Fibroblast of lung (primary cell): ENCODE measurements around the gene FAM78B. TPM values are rescaled to one million over a fixed set of nuclear protein-coding genes. Genes with fewer than 3 reads are reported as not detected.

Experiments used
- DNase-seq, 2 donors: peaks; one replicate each; pipeline versions ENCODE4 v3.0.0 to v3.0.0-alpha.2; 2010; ENCODE audit warnings: low read depth in 2 of 2
- H2AFZ ChIP-seq: 2 replicates; pipeline ENCODE4 v1.5.1; 2012; ENCODE audit warnings: low read length, control low read depth, inconsistent platforms
- H3K27ac ChIP-seq: 2 replicates; pipeline ENCODE4 v1.5.1; 2011; ENCODE audit warnings: low read length, control low read depth; ENCODE audit not compliant: insufficient read depth
- H3K27me3 ChIP-seq: 2 replicates; pipeline ENCODE4 v1.5.1; 2011; ENCODE audit warnings: mild to moderate bottlenecking, low read length; ENCODE audit not compliant: control insufficient read depth, insufficient read depth
- H3K36me3 ChIP-seq: 2 replicates; pipeline ENCODE4 v1.5.1; 2011; ENCODE audit warnings: low read length; ENCODE audit not compliant: control insufficient read depth, insufficient read depth
- H3K4me1 ChIP-seq: 2 replicates; pipeline ENCODE4 v1.5.1; 2011; ENCODE audit warnings: low read length; ENCODE audit not compliant: control insufficient read depth, insufficient read depth; ENCODE audit errors: extremely low read depth
- H3K4me2 ChIP-seq: 2 replicates; pipeline ENCODE4 v1.5.1; 2011; ENCODE audit warnings: low read length, control low read depth; ENCODE audit not compliant: insufficient read depth; ENCODE audit errors: extremely low read depth
- H3K4me3 ChIP-seq, 4 experiments: fragments of 200-600 bp in 1 of 4; sonication (generic) in 1 of 4; replicated peaks in 1 of 4; 2 replicates each; pipeline ENCODE4 v1.5.1; 2011 to 2016; ENCODE audit warnings: low read length in 4 of 4, low read depth in 3 of 4, mild to moderate bottlenecking in 3 of 4, control low read depth in 2 of 4, inconsistent platforms in 1 of 4, mixed read lengths in 1 of 4; ENCODE audit not compliant: insufficient read depth in 1 of 4; ENCODE audit errors: control extremely low read depth in 1 of 4
- H3K79me2 ChIP-seq: 2 replicates; pipeline ENCODE4 v1.5.1; 2012; ENCODE audit warnings: mild to moderate bottlenecking, low read length, inconsistent platforms; ENCODE audit not compliant: control insufficient read depth, insufficient read depth
- H3K9ac ChIP-seq: 2 replicates; pipeline ENCODE4 v1.5.1; 2011; ENCODE audit warnings: mild to moderate bottlenecking, low read length, control low read depth; ENCODE audit not compliant: insufficient read depth
- H3K9me3 ChIP-seq: 2 replicates; pipeline ENCODE4 v1.5.1; 2012; ENCODE audit warnings: low read depth, low read length; ENCODE audit not compliant: control insufficient read depth, insufficient read depth
- H4K20me1 ChIP-seq: 2 replicates; pipeline ENCODE4 v1.5.1; 2011; ENCODE audit warnings: low read length; ENCODE audit not compliant: control insufficient read depth, insufficient read depth; ENCODE audit errors: extremely low read depth
- CTCF ChIP-seq, 2 donors: IDR thresholded peaks in 1 of 2; conservative IDR thresholded peaks in 1 of 2; 1 replicate in 1 of 2; 2 replicates in 1 of 2; pipeline ENCODE4 v1.5.1; 2011 to 2012; ENCODE audit warnings: low read length in 2 of 2, control low read depth in 1 of 2, inconsistent platforms in 1 of 2, low read depth in 1 of 2, mild to moderate bottlenecking in 1 of 2
- EZH2 ChIP-seq: IDR thresholded peaks from 2 replicates; pipeline ENCODE4 v1.5.1; 2012; ENCODE audit warnings: low read length, control low read depth, mild to moderate bottlenecking; ENCODE audit errors: missing control alignments
- polyA plus RNA-seq, 2 donors: library from polyadenylated mRNA; depleted of rRNA in 1 of 2; stranded (reverse) in 1 of 2; unstranded in 1 of 2; fragments of >200 nt; gene quantifications; 2 replicates each; pipeline ENCODE4 v1.2.1, GENCODE V29; 2011 to 2012; ENCODE audit warnings: missing spikeins in 1 of 2
- total RNA-seq: library from RNA; depleted of rRNA; stranded (reverse); fragments of >200 nt; gene quantifications from 2 replicates; pipeline ENCODE4 v1.2.1, GENCODE V29; 2014

FAM78B gene
- total and polyA plus RNA-seq, 2 donors (not counting 1 experiment from before 2014, with no cell fraction given), result 0.15 to 0.33 TPM

GRCh38 chr1:166036092-166036491, 130.7 kb downstream of the FAM78B start:
- Histone ChIP-seq H3K4me1 (no peaks in the 10 kb centered on the region), H3K27me3 (no peaks in the 10 kb centered on the region), H3K9ac (no peak overlapping the region), H3K4me2 (no peak overlapping the region), H4K20me1 (no peaks in the 10 kb centered on the region), H2AFZ (no peak overlapping the region), H3K4me3 (no peak overlapping the region), H3K9me3 (no peaks in the 10 kb centered on the region), H3K27ac (no peak overlapping the region), H3K36me3 (no peaks in the 10 kb centered on the region), H3K79me2 (no peaks in the 10 kb centered on the region)
- TF ChIP-seq EZH2, result no peak
- TF ChIP-seq CTCF (conservative IDR thresholded peaks at IDR 0.05 in 1 of 2, IDR thresholded peaks at IDR 0.05 in 1 of 2; ENCODE audit: low read depth in 1 of 2, low read length in 2 of 2), result no peak
- DNase-seq, result no peak

GRCh38 chr1:166032572-166033371, 134.0 kb downstream of the FAM78B start:
- H3K79me2 ChIP-seq, result no peaks in the 10 kb centered on the region
- no peaks in the 10 kb centered on the region for H3K9me3 ChIP-seq
- H3K4me3 ChIP-seq, result no peak overlapping the region
- H2AFZ ChIP-seq, result no peak overlapping the region
- H3K4me1 ChIP-seq, result no peaks in the 10 kb centered on the region
- DNase-seq, result no peak
- no peak overlapping the region for H3K4me2 ChIP-seq
- TF ChIP-seq EZH2 (no peak), CTCF (conservative IDR thresholded peaks at IDR 0.05 in 1 of 2, IDR thresholded peaks at IDR 0.05 in 1 of 2; ENCODE audit: low read depth in 1 of 2, low read length in 2 of 2) (no peak)
- H3K27me3 ChIP-seq, result no peaks in the 10 kb centered on the region
- no peak overlapping the region for H3K27ac ChIP-seq
- no peak overlapping the region for H3K9ac ChIP-seq
- no peaks in the 10 kb centered on the region for H4K20me1 ChIP-seq
- no peaks in the 10 kb centered on the region for H3K36me3 ChIP-seq

- DNase-seq, result no peak
- no peak overlapping the region for H3K9ac ChIP-seq
- no peak overlapping the region for H3K27ac ChIP-seq
- H3K9me3 ChIP-seq, result no peaks in the 10 kb centered on the region
- H3K36me3 ChIP-seq, result no peaks in the 10 kb centered on the region
- no peak overlapping the region for H2AFZ ChIP-seq
- H3K4me1 ChIP-seq, result no peaks in the 10 kb centered on the region
- no peaks in the 10 kb centered on the region for H3K27me3 ChIP-seq
- H3K4me3 ChIP-seq, result no peak overlapping the region
- H3K79me2 ChIP-seq, result no peaks in the 10 kb centered on the region
- H3K4me2 ChIP-seq, result no peak overlapping the region
- TF ChIP-seq CTCF (conservative IDR thresholded peaks at IDR 0.05 in 1 of 2, IDR thresholded peaks at IDR 0.05 in 1 of 2; ENCODE audit: low read depth in 1 of 2, low read length in 2 of 2) (no peak), EZH2 (no peak)
- H4K20me1 ChIP-seq, result no peaks in the 10 kb centered on the region
Observed at GRCh38 chr1:166031932-166032571, 134.7 kb downstream of the FAM78B start.
